GM15510 (cell line): ENCODE measurements around the gene SLC22A5.

Experiments used
- POLR2A ChIP-seq: IDR thresholded peaks from 3 replicates; pipeline ENCODE4 v1.6.1; 2011; ENCODE audit warnings: borderline replicate concordance; ENCODE audit not compliant: insufficient read length; ENCODE audit errors: extremely low read depth

The SLC22A5 gene

DNA sequence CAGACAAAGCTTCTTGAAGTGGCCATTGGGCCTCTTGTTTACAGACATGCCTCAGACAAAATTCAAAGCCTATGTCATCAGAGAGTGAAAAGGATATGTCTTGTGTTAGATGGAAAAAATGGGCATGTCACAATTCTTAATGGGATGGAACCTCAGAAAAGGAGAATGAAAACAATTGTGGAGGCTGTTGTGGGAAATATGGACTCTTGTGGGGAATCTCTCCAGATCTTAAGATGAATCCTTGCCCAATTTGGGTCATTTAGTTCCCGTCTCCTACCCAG lies 19.5 kb downstream of the SLC22A5 start:
- no peak for TF ChIP-seq POLR2A

DNA sequence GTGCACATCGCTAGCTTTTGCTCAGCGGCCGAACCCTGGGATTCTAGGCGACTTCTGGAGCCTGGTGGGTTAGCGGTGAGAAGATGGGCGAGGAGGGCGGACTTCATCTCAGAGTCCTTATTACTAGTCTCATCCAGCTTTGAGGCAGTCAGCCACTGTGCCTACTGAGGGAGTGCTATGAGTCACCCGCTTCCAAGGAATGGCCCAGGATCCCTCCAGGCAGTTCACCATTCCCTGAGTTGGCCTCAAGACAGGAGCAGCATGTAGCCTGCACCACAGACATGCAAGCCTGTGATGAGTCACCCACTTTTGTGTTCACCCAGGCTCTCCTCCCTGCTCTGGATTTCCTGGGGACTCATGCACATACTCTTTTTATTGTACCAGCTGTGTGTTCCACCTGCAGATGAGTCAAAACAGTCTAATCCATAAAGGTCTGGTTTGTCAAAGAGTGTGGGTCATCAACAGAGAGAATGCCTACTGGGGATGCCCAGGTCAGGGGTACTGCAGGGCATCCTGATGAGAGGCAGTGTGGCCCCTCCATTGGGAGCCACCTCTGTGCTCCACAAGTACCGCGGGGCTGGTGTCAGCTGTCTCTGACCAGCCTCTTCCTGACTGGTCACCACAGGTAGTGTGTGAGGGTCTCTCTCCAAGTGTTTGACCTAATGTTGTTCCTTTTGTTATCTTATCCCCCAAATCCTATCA lies 20.2 kb downstream of the SLC22A5 start:
- TF ChIP-seq POLR2A: no peak

DNA sequence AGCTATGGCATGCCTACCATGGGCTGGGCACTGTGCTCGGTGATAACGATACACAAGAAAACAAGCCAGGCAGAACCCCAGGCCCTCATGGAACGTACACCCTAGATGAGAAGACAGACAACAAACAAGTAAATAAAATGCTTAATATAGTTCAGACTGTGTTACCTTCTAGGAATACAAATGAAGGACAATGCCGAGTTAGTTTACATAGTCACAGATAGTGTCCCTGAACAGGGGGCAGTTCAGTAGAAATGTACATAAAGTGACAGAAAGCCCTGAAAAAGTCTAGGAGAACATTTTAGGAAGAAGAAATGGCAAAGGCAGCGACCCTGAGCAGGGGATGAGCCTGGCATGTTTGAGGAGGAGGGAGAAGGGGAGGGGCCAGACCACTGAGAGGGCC lies 21.7 kb downstream of the SLC22A5 start:
- no peak for TF ChIP-seq POLR2A

DNA sequence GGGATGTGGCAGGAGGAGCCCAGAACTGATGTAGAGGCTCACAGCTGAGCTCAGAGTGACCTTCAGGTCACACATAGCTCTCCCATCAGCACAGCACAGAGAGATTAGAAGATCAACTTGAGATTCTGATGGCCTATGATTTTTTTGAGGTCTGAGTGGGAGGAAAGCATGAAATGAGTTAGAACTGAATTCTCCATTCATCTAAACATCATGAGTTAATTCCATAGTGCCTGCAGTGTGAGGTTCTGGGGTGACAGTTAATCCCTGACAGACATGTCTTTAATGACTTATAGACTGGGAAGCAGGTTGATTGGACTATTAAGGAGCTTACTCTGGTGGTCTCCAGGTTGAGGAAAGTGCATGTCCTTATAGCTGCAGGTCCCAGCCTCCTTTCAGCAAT lies 22.4 kb downstream of the SLC22A5 start:
- no peak for TF ChIP-seq POLR2A

DNA sequence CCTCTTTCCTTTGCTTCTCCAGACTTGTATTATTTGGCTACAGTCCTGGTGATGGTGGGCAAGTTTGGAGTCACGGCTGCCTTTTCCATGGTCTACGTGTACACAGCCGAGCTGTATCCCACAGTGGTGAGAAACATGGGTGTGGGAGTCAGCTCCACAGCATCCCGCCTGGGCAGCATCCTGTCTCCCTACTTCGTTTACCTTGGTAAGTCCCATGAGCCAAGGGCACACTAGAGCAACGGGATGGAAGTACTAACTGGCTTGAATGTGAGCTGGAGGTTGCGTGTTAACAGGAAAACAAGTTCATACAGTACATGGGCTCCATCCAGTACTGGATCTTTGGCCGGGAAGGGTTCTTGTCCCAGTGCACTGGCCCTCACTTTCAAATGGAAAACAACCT lies 22.9 kb downstream of the SLC22A5 start:
- no peak for TF ChIP-seq POLR2A

DNA sequence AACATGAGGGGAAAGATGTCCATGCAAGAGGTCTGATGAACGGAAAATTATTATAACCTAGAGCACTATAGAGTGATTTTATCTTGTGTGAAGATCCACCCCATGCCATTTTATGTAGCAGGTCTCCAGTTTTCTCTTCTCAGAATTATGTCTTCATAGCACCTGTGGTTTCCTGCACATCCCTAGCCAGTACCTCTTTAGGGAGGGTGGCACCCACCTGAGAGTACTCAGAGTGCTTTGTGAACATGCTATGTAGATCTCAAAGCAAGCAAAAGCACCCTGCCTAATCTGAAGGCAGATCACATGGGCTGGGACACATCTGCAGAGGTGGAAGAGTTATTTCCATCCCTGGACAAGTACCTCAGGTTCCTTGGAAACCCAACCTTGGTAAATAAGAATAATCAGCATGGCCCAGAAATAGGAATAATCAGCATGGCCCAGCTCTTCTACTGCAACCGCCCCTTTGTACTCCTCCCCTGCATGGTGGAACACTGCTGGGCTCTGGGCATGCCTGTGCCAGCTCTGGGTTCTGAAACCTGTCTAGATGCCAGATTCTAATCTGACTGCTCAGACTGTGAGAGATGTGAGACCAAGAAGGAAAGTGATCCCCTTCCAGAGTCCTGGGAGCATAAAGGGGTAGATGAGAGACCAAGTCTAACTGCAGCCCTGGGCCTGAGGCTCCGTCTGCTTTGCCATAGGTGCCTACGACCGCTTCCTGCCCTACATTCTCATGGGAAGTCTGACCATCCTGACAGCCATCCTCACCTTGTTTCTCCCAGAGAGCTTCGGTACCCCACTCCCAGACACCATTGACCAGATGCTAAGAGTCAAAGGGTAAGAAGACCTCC lies 23.7 kb downstream of the SLC22A5 start:
- no peak for TF ChIP-seq POLR2A

DNA sequence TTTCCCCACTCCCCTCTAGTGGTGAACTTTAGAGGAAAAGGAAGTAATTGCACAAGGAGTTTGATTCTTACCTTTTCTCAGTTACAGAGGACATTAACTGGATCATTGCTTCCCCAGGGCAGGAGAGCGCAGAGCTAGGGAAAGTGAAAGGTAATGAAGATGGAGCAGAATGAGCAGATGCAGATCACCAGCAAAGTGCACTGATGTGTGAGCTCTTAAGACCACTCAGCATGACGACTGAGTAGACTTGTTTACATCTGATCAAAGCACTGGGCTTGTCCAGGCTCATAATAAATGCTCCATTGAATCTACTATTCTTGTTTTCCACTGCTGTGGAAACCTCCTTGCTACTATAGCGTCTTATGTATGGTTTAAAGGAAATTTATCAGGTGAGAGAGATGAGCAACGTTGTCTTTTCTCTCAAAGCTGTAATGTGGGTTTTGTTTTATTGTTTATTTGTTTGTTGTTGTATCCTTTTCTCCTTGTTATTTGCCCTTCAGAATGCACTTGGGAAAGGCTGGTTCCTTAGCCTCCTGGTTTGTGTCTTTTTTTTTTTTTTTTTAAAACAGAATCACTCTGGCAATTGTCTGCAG lies 25.3 kb downstream of the SLC22A5 start:
- no peak for TF ChIP-seq POLR2A

DNA sequence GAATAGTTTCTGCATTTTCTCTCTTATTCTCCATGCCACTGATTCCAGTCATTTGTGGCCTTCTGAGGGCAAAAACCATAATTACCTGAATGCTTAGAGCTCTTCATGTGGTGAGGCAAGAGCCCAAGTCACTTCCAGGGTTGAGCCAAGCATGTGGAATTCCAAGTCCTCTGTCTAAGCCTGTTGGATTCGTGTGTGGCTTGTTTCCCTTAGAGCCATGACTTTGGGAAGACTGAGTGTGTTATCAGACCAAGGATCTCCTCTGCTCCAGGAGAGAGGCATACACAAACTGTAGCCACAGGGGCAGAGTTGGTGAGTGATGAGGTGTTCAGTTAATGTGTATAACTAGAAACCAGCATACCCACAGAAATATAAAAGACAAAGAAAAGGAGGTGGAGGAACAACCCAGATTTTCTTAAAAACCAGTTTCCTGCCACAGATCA lies 27.1 kb downstream of the SLC22A5 start:
- no peak for TF ChIP-seq POLR2A

DNA sequence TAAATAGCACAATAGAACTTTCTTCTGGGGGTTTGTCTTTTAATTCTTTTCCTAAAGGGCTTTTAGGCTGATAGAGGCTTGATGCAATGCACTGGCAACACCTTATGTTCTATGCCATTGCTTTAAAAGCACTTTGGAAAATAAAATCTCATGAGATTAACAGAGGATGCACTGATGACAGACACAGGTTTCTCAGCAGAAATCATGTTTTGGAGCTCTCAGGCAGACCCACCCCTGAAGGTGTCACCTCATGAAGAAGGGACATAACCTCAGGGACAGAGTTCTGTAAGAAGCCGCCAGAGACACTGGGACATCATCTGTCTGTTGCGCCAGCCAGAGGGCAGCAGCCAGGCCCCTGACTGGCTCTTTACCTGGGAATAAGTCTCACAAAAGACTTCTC lies 27.7 kb downstream of the SLC22A5 start:
- TF ChIP-seq POLR2A: no peak

DNA sequence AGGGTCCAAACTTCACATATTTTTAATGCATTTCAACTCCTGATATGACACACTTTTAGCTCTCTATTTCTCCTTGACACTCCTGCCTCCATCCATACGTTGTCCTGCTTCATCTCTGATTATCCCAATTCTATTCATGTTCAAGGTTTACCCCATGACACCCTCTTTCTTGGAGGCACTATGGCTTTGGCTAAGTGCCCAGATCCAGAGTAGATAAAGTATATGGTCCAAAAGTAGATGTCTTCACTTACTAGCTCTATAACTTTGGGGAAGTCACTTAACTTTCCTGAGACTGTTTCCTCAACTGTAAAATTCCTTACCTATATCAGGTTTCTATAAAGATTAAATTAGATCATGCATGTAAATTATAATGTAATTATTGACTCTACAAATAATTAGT lies 36.1 kb downstream of the SLC22A5 start:
- no peak for TF ChIP-seq POLR2A

DNA sequence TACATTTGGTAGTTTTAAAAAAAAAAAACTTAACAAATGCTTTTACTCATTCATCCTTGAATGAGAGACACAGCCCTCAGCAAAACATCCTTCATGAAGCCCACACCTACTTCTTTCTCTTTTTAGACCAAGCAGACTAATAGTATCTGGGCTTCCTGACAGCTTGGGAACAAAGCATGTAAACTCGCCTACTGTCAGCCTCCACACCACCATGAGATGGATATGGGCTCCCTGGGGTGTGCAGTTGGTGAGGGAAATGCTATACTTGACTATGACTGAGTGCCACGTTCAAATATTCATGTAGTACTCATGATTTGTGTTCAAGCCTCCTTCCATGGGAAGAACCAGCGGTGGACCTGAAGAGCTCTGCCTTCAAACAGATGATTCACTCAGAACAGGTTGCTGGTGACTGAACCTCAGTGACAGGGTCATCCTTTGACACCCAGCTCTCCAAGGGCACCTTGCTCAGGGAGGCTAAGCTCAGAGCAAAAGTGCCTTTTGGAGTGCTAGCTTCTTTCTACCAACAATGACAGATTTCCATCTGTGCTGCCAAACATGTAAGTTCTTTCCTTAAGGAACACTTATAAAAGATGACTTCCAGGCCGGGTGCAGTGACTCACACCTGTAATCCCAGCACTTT lies 36.8 kb downstream of the SLC22A5 start:
- no peak for TF ChIP-seq POLR2A

DNA sequence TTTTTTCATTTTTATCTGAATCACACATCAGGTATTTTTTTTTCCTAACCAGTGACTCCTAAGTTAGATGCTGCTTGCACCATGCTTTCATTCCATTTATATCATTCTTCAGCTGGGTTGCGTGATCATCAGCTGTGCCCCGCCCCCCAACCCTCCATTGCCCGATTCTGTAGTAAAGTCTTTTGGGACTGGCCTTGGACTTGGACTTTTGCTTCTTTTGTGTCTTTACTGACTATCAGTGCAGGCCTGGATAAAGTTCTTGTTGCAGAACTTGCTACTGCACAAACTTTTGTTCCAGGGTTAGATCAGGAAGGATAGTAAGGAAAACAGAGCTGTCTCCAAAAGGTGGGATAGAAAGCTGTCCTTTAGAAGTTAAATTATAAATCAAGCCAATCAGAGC lies 38.5 kb downstream of the SLC22A5 start:
- TF ChIP-seq POLR2A: no peak

DNA sequence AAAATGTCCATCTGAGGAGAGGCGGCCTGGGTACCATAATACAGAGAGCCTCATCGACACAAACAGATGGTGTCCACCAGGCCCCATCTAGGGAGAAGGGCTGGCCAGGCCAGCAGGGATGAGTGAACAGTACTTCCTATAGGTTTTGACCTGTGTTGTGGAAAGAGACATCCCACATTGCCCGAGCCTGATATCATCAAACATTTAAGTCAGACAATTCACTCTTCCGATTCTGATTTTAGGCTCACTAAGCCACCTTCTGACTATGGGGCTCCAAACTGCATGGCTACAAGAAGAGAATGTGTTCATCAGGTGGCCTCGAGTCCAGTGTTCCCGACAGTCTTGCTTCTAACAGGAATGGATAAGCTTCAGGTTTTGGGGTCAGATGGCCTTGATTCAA lies 38.9 kb downstream of the SLC22A5 start:
- TF ChIP-seq POLR2A: no peak

DNA sequence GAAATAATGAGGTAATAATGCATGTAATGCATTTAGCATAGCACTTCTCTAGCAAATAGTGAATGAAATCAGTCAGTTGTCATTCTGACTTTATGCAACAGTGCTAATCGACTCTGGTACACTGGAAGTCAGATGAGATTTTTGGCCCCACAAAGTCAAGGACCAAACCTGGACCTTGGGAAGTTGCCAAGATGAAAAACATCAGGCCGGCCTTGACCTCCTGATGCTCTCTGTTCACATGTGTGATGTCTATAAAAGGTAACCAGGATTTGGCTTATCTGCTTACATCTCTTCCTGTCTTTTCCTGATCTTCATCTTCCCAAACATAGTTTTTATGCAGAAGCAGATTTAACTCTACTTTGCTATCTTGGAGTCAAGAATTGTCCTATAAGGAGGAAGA lies 39.5 kb downstream of the SLC22A5 start:
- no peak for TF ChIP-seq POLR2A

DNA sequence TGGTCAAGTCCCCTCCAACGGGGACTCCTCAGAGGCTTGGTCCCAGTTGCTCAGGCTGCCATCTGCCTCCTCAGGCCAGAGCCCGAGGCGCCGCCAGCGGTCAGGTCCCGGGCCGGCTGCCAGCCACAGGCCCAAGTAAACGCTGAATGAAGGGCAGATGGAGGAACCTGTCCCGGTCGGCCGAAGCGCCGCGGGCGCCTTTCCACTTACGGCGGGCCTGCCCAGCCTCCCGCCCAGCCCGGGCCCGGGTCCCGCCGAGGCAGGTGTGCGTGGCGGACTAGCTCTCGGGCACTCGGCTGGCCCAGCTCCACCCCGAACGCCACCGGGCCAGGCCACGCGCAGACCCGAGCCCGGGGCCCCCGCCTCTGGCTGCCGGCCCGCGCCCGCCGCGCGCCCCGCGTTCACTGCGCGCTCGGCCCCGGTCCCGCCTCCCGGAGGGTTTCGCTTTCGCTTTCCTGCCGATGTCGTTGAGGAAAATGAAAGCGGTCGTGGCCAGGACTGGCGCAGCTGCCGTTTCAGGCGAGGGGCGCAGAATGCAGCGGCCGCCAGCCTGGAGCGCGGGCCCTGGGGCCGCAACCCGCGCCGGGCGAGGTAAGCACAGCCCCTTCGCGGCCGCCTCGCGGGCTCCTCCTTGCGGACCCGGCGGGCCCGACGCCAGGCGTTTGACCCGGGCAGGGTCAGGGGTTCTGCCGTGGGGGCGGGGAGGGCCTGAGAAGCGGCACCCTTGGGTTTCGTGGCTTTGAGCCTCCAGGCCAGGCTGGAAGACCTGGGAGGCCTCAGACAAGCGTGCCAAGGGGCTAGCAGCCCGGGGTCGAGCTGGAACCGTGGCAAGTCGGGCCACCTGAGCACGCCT lies 41.2 kb downstream of the SLC22A5 start:
- TF ChIP-seq POLR2A: peak; percentile 77

DNA sequence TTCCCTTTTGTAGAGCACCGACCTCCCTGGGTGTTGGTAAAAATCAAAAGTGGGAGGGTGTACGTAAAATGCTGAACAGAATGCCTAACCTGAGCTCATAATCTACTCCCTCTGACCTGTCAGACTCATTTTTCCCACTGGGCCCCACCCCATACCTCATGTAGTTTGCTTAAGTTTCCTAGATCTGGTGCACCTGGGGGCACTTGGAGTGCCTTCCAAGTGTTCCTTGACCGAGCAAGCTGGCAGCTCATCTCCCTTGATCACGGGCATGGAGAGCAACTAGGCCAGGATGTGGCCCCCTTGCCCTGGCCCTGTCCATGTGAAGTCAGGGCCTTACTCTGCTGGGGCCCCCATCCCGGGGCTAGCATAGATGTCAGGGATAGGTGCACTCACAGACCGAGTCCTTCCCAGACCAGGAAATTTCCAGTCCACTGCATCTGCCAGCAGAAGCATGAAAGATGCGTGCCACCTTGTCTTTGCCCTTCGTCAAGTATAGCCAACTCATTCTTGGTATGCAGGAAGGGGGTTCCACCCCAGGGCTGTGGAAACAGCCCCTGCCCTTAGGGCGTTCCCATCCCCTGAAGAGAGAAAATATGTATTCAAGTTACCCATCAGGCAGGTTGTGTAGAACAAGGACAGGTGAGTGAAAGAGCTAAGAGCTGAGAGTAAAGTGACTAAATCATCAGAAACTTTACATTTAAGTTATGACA lies 41.9 kb downstream of the SLC22A5 start:
- no peak for TF ChIP-seq POLR2A
